ENCODE measurements around the gene SEMA4D. TPM values are rescaled to one million over a fixed set of nuclear protein-coding genes. Genes with fewer than 3 reads are reported as not detected.

SEMA4D gene
- total RNA-seq, 4 donors from 2014 or later = 1.5 to 27.8 (median 11.6) TPM

- H3K36me3 ChIP-seq = no peaks in the 10 kb centered on the region
- TF ChIP-seq CTCF (IDR thresholded peaks at IDR 0.05) (no peak), POLR2A (IDR thresholded peaks at IDR 0.05) (no peak)
- H3K27me3 ChIP-seq = no peaks in the 10 kb centered on the region
- H3K4me1 ChIP-seq = no peaks in the 10 kb centered on the region
- no peaks in the 10 kb centered on the region for H3K9me3 ChIP-seq
- H3K27ac ChIP-seq = no peak overlapping the region
- intact Hi-C loops (cut with DNase I; ENCODE audit: low total_unique reads) = no loop called here
- DNase-seq = no peak
- no peak overlapping the region for H3K4me3 ChIP-seq
Observed at GRCh38 chr9:89439571-89439970, 58.3 kb downstream of the SEMA4D start.

DNA sequence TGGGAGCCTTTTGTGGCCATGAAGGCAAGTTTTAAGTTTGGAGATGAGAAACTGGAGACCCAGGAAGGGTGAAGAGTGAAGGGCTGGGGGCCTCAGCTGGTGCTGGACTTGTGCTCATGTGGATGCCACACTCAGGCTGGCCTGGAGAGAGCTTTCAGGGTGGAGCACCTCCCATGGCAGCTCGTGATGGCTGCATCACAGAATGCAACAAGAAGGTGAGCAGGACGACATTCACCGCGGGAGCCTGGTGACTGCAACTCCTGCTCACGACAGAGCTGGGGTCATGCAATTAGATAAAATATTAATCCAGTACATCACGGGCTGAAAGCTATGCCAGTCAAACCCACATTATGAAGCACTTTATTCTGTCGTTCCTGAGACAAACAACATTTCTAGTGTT is 59.7 kb downstream of the SEMA4D start:
- TF ChIP-seq CTCF (IDR thresholded peaks at IDR 0.05) = no peak
- no peak for TF ChIP-seq POLR2A (IDR thresholded peaks at IDR 0.05)
- H3K27ac ChIP-seq = no peak overlapping the region
- no peaks in the 10 kb centered on the region for H3K36me3 ChIP-seq
- intact Hi-C loops (cut with DNase I; ENCODE audit: low total_unique reads) = no loop called here
- no peaks in the 10 kb centered on the region for H3K27me3 ChIP-seq
- H3K9me3 ChIP-seq = no peaks in the 10 kb centered on the region
- H3K4me1 ChIP-seq = no peaks in the 10 kb centered on the region
- no peak for DNase-seq
- no peak overlapping the region for H3K4me3 ChIP-seq

- H3K4me1 ChIP-seq = no peaks in the 10 kb centered on the region
- no peaks in the 10 kb centered on the region for H3K9me3 ChIP-seq
- no peaks in the 10 kb centered on the region for H3K36me3 ChIP-seq
- no peaks in the 10 kb centered on the region for H3K27me3 ChIP-seq
- DNase-seq = no peak
- H3K4me3 ChIP-seq = no peak overlapping the region
- intact Hi-C loops (cut with DNase I; ENCODE audit: low total_unique reads) = no loop called here
- H3K27ac ChIP-seq = no peak overlapping the region
- TF ChIP-seq POLR2A (IDR thresholded peaks at IDR 0.05) (no peak), CTCF (IDR thresholded peaks at IDR 0.05) (no peak)
Observed at GRCh38 chr9:89437772-89438171, 60.1 kb downstream of the SEMA4D start.

GRCh38 chr9:89436963-89437625 is 60.8 kb downstream of the SEMA4D start:
- no peaks in the 10 kb centered on the region for H3K9me3 ChIP-seq
- no peaks in the 10 kb centered on the region for H3K27me3 ChIP-seq
- no peak for DNase-seq
- H3K4me1 ChIP-seq = no peaks in the 10 kb centered on the region
- H3K27ac ChIP-seq = no peak overlapping the region
- intact Hi-C loops (cut with DNase I; ENCODE audit: low total_unique reads) = no loop called here
- TF ChIP-seq CTCF (IDR thresholded peaks at IDR 0.05) (no peak), POLR2A (IDR thresholded peaks at IDR 0.05) (no peak)
- H3K36me3 ChIP-seq = no peaks in the 10 kb centered on the region
- H3K4me3 ChIP-seq = no peak overlapping the region

- Histone ChIP-seq H3K4me1 (no peaks in the 10 kb centered on the region), H3K36me3 (no peaks in the 10 kb centered on the region), H3K9me3 (no peaks in the 10 kb centered on the region), H3K4me3 (no peak overlapping the region), H3K27ac (no peak overlapping the region), H3K27me3 (no peaks in the 10 kb centered on the region)
- no peak for DNase-seq
- no peak for TF ChIP-seq CTCF (IDR thresholded peaks at IDR 0.05)
- no peak for TF ChIP-seq POLR2A (IDR thresholded peaks at IDR 0.05)
- intact Hi-C loops (cut with DNase I; ENCODE audit: low total_unique reads) = no loop called here
Observed at GRCh38 chr9:89436326-89436725, 61.6 kb downstream of the SEMA4D start.

Measured in uterus (tissue), 4 donors.